Liver (tissue), 3 donors: ENCODE data around the gene ZMYND19.

Source experiments
- ATF3 ChIP-seq: IDR thresholded peaks from 2 replicates; pipeline ENCODE4 v1.6.1; 2016; ENCODE audit warnings: antibody characterized with exemption
- EGR1 ChIP-seq, 2 donors: IDR thresholded peaks; 2 replicates each; pipeline ENCODE4 v1.6.1; 2016 to 2018; ENCODE audit warnings: antibody characterized with exemption in 2 of 2, low read depth in 2 of 2
- FOXA1 ChIP-seq: IDR thresholded peaks from 2 replicates; pipeline ENCODE4 v1.6.1; 2016; ENCODE audit warnings: antibody characterized with exemption
- GABPA ChIP-seq, 2 donors: IDR thresholded peaks in 1 of 2; conservative IDR thresholded peaks in 1 of 2; 2 replicates each; pipeline ENCODE4 v1.6.1; 2016; ENCODE audit warnings: antibody characterized with exemption in 2 of 2, mild to moderate bottlenecking in 1 of 2, moderate library complexity in 1 of 2
- JUND ChIP-seq, 2 donors: IDR thresholded peaks; 2 replicates each; pipeline ENCODE4 v1.6.1; 2016; ENCODE audit warnings: antibody characterized with exemption in 2 of 2
- MAX ChIP-seq: IDR thresholded peaks from 2 replicates; pipeline ENCODE4 v1.6.1; 2016; ENCODE audit warnings: antibody characterized with exemption
- RAD21 ChIP-seq, 2 donors: IDR thresholded peaks; 2 replicates each; pipeline ENCODE4 v1.6.1; 2016; ENCODE audit warnings: antibody characterized with exemption in 2 of 2, mild to moderate bottlenecking in 2 of 2
- RXRA ChIP-seq, 2 donors: IDR thresholded peaks; 2 replicates each; pipeline ENCODE4 v1.6.1; 2017 to 2018; ENCODE audit warnings: antibody characterized with exemption in 2 of 2, mild to moderate bottlenecking in 1 of 2
- SP1 ChIP-seq: IDR thresholded peaks from 2 replicates; pipeline ENCODE4 v1.6.1; 2018; ENCODE audit warnings: antibody characterized with exemption, mild to moderate bottlenecking
- YY1 ChIP-seq: IDR thresholded peaks from 2 replicates; pipeline ENCODE4 v1.6.1; 2016; ENCODE audit warnings: antibody characterized with exemption, mild to moderate bottlenecking
- TF ChIP-seq, protein P1 (sequence below): fragments of 150-350 bp; IDR thresholded peaks from 2 replicates; pipeline ENCODE4 v1.5.1; 2017; ENCODE audit warnings: improper control_type of control experiment, low read depth, low read length; ENCODE audit not compliant: missing input control
- TF ChIP-seq, protein P2 (sequence below): IDR thresholded peaks from 2 replicates; pipeline ENCODE4 v1.6.1; 2016; ENCODE audit warnings: antibody characterized with exemption, mild to moderate bottlenecking
- TF ChIP-seq, protein P3 (sequence below): IDR thresholded peaks from 2 replicates; pipeline ENCODE4 v1.6.1; 2016; ENCODE audit warnings: antibody characterized with exemption
- donor health status: healthy.
- donor health status: healthy.

DNA sequence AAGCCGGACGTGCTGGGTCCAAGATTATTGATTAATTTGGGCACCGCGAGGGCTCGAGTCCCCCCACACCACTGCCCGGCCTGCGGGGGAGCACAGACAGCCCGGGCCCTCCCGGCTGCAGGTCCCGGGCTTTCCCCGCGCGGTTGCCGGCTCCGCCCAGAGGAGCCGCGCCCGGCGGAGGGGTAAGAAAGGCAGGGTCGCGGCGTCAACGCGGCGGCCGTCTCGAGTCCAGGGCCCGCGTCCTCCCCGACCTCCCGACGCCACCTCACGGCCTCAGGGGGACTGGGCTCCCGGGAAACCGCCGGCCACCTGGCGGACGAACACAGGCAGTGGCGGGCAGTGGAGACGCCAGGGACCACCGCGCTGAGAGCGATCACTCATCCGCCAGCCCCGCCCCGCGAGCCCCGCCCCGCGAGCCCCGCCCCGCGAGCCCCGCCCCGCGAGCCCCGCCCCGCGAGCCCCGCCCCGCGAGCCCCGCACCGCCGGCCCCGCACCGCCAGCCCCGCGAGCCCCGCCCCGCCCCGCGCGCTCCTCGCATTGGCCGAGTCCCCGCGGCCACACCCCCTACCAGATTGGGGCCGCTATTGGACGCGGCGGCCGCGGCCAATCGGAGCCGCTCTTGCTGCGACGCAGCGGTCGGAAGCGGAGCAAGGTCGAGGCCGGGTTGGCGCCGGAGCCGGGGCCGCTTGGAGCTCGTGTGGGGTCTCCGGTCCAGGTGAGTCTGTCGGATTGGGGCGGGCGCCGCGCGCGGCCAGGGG, 38.9 kb downstream of the ZMYND19 start, which contains the start of gene MRPL41:
- no peak for TF ChIP-seq EGR1 (IDR thresholded peaks at IDR 0.05; ENCODE audit: low read depth in 2 of 2)
- TF ChIP-seq, protein P1, sequence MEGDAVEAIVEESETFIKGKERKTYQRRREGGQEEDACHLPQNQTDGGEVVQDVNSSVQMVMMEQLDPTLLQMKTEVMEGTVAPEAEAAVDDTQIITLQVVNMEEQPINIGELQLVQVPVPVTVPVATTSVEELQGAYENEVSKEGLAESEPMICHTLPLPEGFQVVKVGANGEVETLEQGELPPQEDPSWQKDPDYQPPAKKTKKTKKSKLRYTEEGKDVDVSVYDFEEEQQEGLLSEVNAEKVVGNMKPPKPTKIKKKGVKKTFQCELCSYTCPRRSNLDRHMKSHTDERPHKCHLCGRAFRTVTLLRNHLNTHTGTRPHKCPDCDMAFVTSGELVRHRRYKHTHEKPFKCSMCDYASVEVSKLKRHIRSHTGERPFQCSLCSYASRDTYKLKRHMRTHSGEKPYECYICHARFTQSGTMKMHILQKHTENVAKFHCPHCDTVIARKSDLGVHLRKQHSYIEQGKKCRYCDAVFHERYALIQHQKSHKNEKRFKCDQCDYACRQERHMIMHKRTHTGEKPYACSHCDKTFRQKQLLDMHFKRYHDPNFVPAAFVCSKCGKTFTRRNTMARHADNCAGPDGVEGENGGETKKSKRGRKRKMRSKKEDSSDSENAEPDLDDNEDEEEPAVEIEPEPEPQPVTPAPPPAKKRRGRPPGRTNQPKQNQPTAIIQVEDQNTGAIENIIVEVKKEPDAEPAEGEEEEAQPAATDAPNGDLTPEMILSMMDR, result peak; percentile 36
- TF ChIP-seq, protein P2, sequence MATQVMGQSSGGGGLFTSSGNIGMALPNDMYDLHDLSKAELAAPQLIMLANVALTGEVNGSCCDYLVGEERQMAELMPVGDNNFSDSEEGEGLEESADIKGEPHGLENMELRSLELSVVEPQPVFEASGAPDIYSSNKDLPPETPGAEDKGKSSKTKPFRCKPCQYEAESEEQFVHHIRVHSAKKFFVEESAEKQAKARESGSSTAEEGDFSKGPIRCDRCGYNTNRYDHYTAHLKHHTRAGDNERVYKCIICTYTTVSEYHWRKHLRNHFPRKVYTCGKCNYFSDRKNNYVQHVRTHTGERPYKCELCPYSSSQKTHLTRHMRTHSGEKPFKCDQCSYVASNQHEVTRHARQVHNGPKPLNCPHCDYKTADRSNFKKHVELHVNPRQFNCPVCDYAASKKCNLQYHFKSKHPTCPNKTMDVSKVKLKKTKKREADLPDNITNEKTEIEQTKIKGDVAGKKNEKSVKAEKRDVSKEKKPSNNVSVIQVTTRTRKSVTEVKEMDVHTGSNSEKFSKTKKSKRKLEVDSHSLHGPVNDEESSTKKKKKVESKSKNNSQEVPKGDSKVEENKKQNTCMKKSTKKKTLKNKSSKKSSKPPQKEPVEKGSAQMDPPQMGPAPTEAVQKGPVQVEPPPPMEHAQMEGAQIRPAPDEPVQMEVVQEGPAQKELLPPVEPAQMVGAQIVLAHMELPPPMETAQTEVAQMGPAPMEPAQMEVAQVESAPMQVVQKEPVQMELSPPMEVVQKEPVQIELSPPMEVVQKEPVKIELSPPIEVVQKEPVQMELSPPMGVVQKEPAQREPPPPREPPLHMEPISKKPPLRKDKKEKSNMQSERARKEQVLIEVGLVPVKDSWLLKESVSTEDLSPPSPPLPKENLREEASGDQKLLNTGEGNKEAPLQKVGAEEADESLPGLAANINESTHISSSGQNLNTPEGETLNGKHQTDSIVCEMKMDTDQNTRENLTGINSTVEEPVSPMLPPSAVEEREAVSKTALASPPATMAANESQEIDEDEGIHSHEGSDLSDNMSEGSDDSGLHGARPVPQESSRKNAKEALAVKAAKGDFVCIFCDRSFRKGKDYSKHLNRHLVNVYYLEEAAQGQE, result no peak
- no peak for TF ChIP-seq YY1
- no peak for TF ChIP-seq FOXA1
- no peak for TF ChIP-seq ATF3
- no peak for TF ChIP-seq JUND (IDR thresholded peaks at IDR 0.05)
- TF ChIP-seq MAX, result no peak
- peak; percentile 60 for TF ChIP-seq SP1
- peak in 1 of 2 donors; percentile 15 for TF ChIP-seq RAD21 (IDR thresholded peaks at IDR 0.05)
- TF ChIP-seq, protein P3, sequence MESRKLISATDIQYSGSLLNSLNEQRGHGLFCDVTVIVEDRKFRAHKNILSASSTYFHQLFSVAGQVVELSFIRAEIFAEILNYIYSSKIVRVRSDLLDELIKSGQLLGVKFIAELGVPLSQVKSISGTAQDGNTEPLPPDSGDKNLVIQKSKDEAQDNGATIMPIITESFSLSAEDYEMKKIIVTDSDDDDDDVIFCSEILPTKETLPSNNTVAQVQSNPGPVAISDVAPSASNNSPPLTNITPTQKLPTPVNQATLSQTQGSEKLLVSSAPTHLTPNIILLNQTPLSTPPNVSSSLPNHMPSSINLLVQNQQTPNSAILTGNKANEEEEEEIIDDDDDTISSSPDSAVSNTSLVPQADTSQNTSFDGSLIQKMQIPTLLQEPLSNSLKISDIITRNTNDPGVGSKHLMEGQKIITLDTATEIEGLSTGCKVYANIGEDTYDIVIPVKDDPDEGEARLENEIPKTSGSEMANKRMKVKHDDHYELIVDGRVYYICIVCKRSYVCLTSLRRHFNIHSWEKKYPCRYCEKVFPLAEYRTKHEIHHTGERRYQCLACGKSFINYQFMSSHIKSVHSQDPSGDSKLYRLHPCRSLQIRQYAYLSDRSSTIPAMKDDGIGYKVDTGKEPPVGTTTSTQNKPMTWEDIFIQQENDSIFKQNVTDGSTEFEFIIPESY, result no peak
- no peak for TF ChIP-seq RXRA (IDR thresholded peaks at IDR 0.05)
- peak in 1 of 2 donors; percentile 31 for TF ChIP-seq GABPA (IDR thresholded peaks at IDR 0.05 in 1 of 2, conservative IDR thresholded peaks at IDR 0.05 in 1 of 2)
